Esophagus squamous epithelium (tissue), 5 donors: ENCODE results near the gene TBX15. TPM values are rescaled to one million over a fixed set of nuclear protein-coding genes. Genes with fewer than 3 reads are reported as not detected.

Experiments
- DNase-seq: peaks from one replicate; lab custom pipeline; 2025; lab: John Stamatoyannopoulos, UW
- H3K27ac ChIP-seq, 4 donors: fragments of 200-600 bp; sonication (generic); one replicate each; pipeline ENCODE4 v1.5.1; 2016 to 2019; ENCODE audit warnings: mild to moderate bottlenecking in 1 of 4
- H3K27me3 ChIP-seq, 4 donors: fragments of 200-600 bp; sonication (generic); 1 replicate in 3 of 4; 2 replicates in 1 of 4; pipeline versions ENCODE4 v1.5.1 to v1.6.0; 2017 to 2021; ENCODE audit warnings: antibody characterized with exemption in 1 of 4
- H3K36me3 ChIP-seq, 3 donors: fragments of 200-600 bp; sonication (generic); one replicate each; pipeline ENCODE4 v1.5.1; 2016 to 2019
- H3K4me1 ChIP-seq, 3 donors: fragments of 200-600 bp; sonication (generic); one replicate each; pipeline ENCODE4 v1.5.1; 2017 to 2019
- H3K4me3 ChIP-seq, 4 donors: fragments of 200-600 bp; sonication (generic); 1 replicate in 3 of 4; 2 replicates in 1 of 4; pipeline ENCODE4 v1.5.1; 2016 to 2019; ENCODE audit warnings: mild to moderate bottlenecking in 2 of 4, moderate library complexity in 1 of 4
- H3K9me3 ChIP-seq, 3 donors: fragments of 200-600 bp; sonication (generic); one replicate each; pipeline ENCODE4 v1.5.1; 2016 to 2019
- CTCF ChIP-seq, 6 experiments: fragments of 450-650 bp in 4 of 6; fragments of 200-600 bp in 2 of 6; sonication (generic) in 2 of 6; IDR thresholded peaks; one replicate each; pipeline ENCODE4 v1.5.1; 2016 to 2019; ENCODE audit warnings: antibody characterized with exemption in 6 of 6, mild to moderate bottlenecking in 4 of 6, moderate library complexity in 4 of 6
- POLR2A ChIP-seq, 4 donors: fragments of 450-650 bp; IDR thresholded peaks; one replicate each; pipeline ENCODE4 v1.6.1; 2017; ENCODE audit warnings: antibody characterized with exemption in 4 of 4, mild to moderate bottlenecking in 4 of 4, moderate library complexity in 3 of 4
- WGBS, 2 donors: methylation state at CpG; one replicate each; pipeline ENCODE4 v1.1.5; 2018; 5-methylcytosine and 5-hydroxymethylcytosine counted together
- intact Hi-C: fragments of 100-400 bp; cut with DNase I; formaldehyde crosslinking; loops from one replicate; pipeline ENCODE4 v1.15.0; 2022
- total RNA-seq, 4 donors: library from RNA; depleted of rRNA; stranded (reverse); fragments of >200 nt; gene quantifications; one replicate each; pipeline ENCODE4 v1.1.0, GENCODE V29; 2016
- donor health status: DM: yes; HTN: yes; CAD: no.

Gene TBX15
- under 1 TPM in 2 of 4 donors, not detected in 2; 0.15 to 0.19 TPM for total RNA-seq

GRCh38 chr1:118988186-118989005 is at the start of gene TBX15:
Gene TBX15, minus strand, starts transcription at chr1:118988343. Its CDS starts 548 bp downstream, at chr1:118987795.
- peaks cover 19 to 100% (median 81%) of the 10 kb centered on the region in 4 donors for H3K27me3 ChIP-seq
- DNase-seq, result no peak
- H3K27ac ChIP-seq, result no peak within 1 kb of the TSS
- peaks cover 0 to 6% (median 0%) of the 10 kb centered on the region in 3 donors for H3K9me3 ChIP-seq
- intact Hi-C loops, result no loop called here
- peak within 1 kb of the TSS; percentile 27 to 64 (median 38) for H3K4me3 ChIP-seq
- no peaks in the 10 kb centered on the region for H3K36me3 ChIP-seq
- peaks cover 12 to 61% (median 23%) of the 10 kb centered on the region in 3 donors for H3K4me1 ChIP-seq
- WGBS, 2 donors, result 15 to 18% methylated on average over 24 to 26 of the region's 31 CpGs
- TF ChIP-seq POLR2A (IDR thresholded peaks at IDR 0.05), result no peak
- no peak for TF ChIP-seq CTCF (IDR thresholded peaks at IDR 0.05)

GRCh38 chr1:119034359-119034758 is 46.2 kb upstream of the TBX15 start:
- intact Hi-C loops, result no loop called here
- Histone ChIP-seq H3K27me3 (no peaks in the 10 kb centered on the region), H3K4me3 (no peak overlapping the region), H3K9me3 (no peaks in the 10 kb centered on the region), H3K27ac (no peak overlapping the region), H3K36me3 (peaks cover 0 to 49% (median 3%) of the 10 kb centered on the region in 3 donors), H3K4me1 (no peaks in the 10 kb centered on the region)
- no peak for TF ChIP-seq CTCF (IDR thresholded peaks at IDR 0.05)
- TF ChIP-seq POLR2A (IDR thresholded peaks at IDR 0.05), result no peak
- no peak for DNase-seq

- Histone ChIP-seq H3K4me3 (no peak overlapping the region), H3K27me3 (no peaks in the 10 kb centered on the region), H3K27ac (no peak overlapping the region), H3K9me3 (no peaks in the 10 kb centered on the region), H3K4me1 (no peaks in the 10 kb centered on the region), H3K36me3 (peaks cover 0 to 45% (median 3%) of the 10 kb centered on the region in 3 donors)
- no peak for DNase-seq
- no peak for TF ChIP-seq CTCF (IDR thresholded peaks at IDR 0.05)
- no peak for TF ChIP-seq POLR2A (IDR thresholded peaks at IDR 0.05)
- WGBS, 2 donors, result 97 to 99% methylated on average over 17 to 22 of the region's 22 CpGs
- intact Hi-C loops, result no loop called here
These were observed 44.8 kb upstream of the TBX15 start for GRCh38 chr1:119032986-119033385.

- no peak for DNase-seq
- TF ChIP-seq POLR2A (IDR thresholded peaks at IDR 0.05) (no peak), CTCF (IDR thresholded peaks at IDR 0.05) (no peak)
- no peak overlapping the region for H3K4me3 ChIP-seq
- peaks cover 0 to 15% (median 0%) of the 10 kb centered on the region in 3 donors for H3K36me3 ChIP-seq
- no peaks in the 10 kb centered on the region for H3K9me3 ChIP-seq
- 60 to 63% methylated on average over 1 of the region's 1 CpG for WGBS, 2 donors
- H3K27me3 ChIP-seq, result no peaks in the 10 kb centered on the region
- H3K4me1 ChIP-seq, result no peaks in the 10 kb centered on the region
- intact Hi-C loops, result no loop called here
- no peak overlapping the region for H3K27ac ChIP-seq
These were observed 39.6 kb upstream of the TBX15 start for GRCh38 chr1:119027759-119028158.

- no peak for DNase-seq
These were observed 38.8 kb upstream of the TBX15 start for GRCh38 chr1:119026956-119027355.

More at GRCh38 chr1:119026956-119027355, 38.8 kb upstream of the TBX15 start:
- no peaks in the 10 kb centered on the region for H3K4me1 ChIP-seq
- no peak overlapping the region for H3K4me3 ChIP-seq
- no peaks in the 10 kb centered on the region for H3K9me3 ChIP-seq
- intact Hi-C loops, result no loop called here
- H3K27ac ChIP-seq, result no peak overlapping the region
- TF ChIP-seq CTCF (IDR thresholded peaks at IDR 0.05), result no peak
- TF ChIP-seq POLR2A (IDR thresholded peaks at IDR 0.05), result no peak
- peaks cover 0 to 8% (median 0%) of the 10 kb centered on the region in 3 donors for H3K36me3 ChIP-seq
- 83 to 94% methylated on average over 3 to 5 of the region's 5 CpGs for WGBS, 2 donors
- H3K27me3 ChIP-seq, result no peaks in the 10 kb centered on the region
